ENCODE results near the gene SLC7A6.

SLC7A6 gene

DNA sequence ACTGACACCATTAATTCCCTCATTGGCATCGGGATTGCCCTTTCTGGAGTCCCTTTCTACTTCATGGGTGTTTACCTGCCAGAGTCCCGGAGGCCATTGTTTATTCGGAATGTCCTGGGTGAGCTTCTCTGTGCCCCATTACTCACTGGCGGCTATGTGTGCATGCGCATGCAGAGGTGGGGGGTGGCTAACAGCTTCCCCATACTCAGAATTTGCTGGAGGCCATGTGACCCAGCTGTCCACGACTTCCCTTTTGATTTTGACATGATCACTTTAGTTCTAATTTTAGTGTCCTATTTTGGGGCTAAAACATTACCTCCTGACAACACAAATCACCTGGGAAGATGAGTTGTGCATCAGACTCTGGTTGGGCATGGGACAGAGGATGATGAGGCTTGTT lies 32.4 kb downstream of the SLC7A6 start:
- no peak overlapping the region for H3K4me3 ChIP-seq (ENCODE audit: low read depth in 1 of 5, low read length in 5 of 5)
- peaks cover 30 to 97% (median 85%) of the 10 kb centered on the region in 5 donors for H3K36me3 ChIP-seq (ENCODE audit: control insufficient read depth in 5 of 5, insufficient read depth in 5 of 5, low read length in 5 of 5)
- H3K9me3 ChIP-seq (ENCODE audit: control insufficient read depth in 5 of 5, low read length in 5 of 5): no peaks in the 10 kb centered on the region
- H3K27me3 ChIP-seq (ENCODE audit: control insufficient read depth in 5 of 5, insufficient read depth in 4 of 5, low read length in 5 of 5): no peaks in the 10 kb centered on the region
- H3K4me1 ChIP-seq (ENCODE audit: control insufficient read depth in 5 of 5, insufficient read depth in 5 of 5, low read length in 5 of 5): peaks cover 2 to 52% (median 43%) of the 10 kb centered on the region in 5 donors
- peak overlapping the region; percentile 94 for H3K27ac ChIP-seq (ENCODE audit: low read depth, low read length)
- no peak overlapping the region for H3K9ac ChIP-seq (ENCODE audit: low read length in 5 of 5)

DNA sequence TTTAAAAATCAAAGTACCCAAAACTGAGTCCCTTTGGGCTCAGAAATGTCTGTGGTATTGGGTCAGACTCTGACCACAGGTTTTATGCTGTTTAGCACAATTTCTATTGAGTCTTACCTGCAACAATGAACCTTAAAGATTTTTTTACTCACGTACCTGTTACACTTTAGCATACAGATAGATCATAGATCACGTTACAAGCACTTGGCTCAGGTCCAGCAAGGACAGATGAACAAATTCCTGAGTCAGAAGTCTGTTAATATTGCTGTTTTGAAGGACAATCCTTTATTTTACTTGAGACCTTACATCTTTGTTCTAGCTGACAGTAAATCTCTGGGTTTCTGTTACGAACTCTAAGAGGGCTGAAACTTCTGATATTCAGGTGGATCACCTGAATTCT lies 33.6 kb downstream of the SLC7A6 start:
- H3K4me3 ChIP-seq (ENCODE audit: low read depth in 1 of 5, low read length in 5 of 5): no peak overlapping the region
- H3K9ac ChIP-seq (ENCODE audit: low read length in 5 of 5): peak overlapping the region in 3 of 5 donors; percentile 4 to 66 (median 32)
- peaks cover 0 to 44% (median 42%) of the 10 kb centered on the region in 5 donors for H3K4me1 ChIP-seq (ENCODE audit: control insufficient read depth in 5 of 5, insufficient read depth in 5 of 5, low read length in 5 of 5)
- no peaks in the 10 kb centered on the region for H3K9me3 ChIP-seq (ENCODE audit: control insufficient read depth in 5 of 5, low read length in 5 of 5)
- H3K27ac ChIP-seq (ENCODE audit: low read depth, low read length): peak overlapping the region; percentile 94
- H3K27me3 ChIP-seq (ENCODE audit: control insufficient read depth in 5 of 5, insufficient read depth in 4 of 5, low read length in 5 of 5): no peaks in the 10 kb centered on the region
- H3K36me3 ChIP-seq (ENCODE audit: control insufficient read depth in 5 of 5, insufficient read depth in 5 of 5, low read length in 5 of 5): peaks cover 32 to 98% (median 87%) of the 10 kb centered on the region in 5 donors

DNA sequence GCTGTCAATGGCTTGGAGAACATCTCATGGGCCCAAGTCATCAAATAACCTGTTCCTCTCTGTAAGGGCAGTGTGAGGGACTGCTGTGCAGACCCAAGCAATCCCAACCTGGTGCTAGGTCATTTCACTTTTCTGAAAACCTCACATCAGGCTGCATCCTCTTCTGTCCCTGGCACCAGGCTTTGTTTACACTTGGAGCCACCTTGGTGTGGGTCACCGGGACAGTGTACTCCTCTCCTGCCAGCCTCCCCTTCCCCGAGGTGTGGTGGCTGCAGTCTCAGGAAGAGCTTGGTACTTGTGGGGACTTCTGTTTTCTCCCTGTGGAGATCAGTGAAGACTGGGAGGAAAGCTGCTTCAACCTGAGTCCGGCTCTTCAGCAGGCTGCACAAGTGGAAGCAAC lies 34.0 kb downstream of the SLC7A6 start:
- Histone ChIP-seq H3K9me3 (ENCODE audit: control insufficient read depth in 5 of 5, low read length in 5 of 5) (no peaks in the 10 kb centered on the region), H3K4me1 (ENCODE audit: control insufficient read depth in 5 of 5, insufficient read depth in 5 of 5, low read length in 5 of 5) (peaks cover 0 to 44% (median 42%) of the 10 kb centered on the region in 5 donors), H3K27ac (ENCODE audit: low read depth, low read length) (peak overlapping the region; percentile 94), H3K4me3 (ENCODE audit: low read depth in 1 of 5, low read length in 5 of 5) (no peak overlapping the region), H3K9ac (ENCODE audit: low read length in 5 of 5) (peak overlapping the region in 4 of 5 donors; percentile 4 to 66 (median 40)), H3K36me3 (ENCODE audit: control insufficient read depth in 5 of 5, insufficient read depth in 5 of 5, low read length in 5 of 5) (peaks cover 32 to 96% (median 84%) of the 10 kb centered on the region in 5 donors), H3K27me3 (ENCODE audit: control insufficient read depth in 5 of 5, insufficient read depth in 4 of 5, low read length in 5 of 5) (no peaks in the 10 kb centered on the region)

DNA sequence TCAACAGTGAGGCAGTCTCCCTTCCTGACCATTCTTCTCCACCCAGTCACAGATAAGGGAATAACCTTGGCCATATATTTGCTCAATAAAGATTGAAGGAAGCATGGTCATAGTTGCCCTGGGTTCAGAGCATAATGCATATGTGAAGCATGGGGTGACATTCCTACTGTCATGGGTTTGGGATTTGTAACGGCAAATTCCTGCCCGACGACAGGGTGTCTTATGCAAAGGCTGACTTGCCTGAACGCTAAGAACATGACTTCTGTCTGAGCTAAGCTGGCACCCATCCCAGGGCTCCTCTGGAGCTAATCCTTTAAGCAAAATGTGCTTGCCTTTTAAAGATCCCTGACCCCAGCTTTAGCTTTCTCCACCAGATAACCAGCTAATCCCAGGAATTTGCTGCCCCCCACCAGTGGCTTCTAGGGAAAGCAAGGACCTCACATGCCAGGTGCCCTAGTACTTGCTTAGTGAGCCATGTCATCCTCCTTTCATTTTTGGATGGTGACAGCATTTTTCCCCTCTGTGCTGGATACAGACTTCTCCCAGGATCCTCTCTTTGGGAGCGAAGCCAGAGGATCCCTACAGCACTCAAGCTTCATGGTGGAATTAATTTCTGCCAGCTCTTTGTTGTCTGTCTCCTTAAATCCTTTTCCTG lies 34.7 kb downstream of the SLC7A6 start:
- Histone ChIP-seq H3K9me3 (ENCODE audit: control insufficient read depth in 5 of 5, low read length in 5 of 5) (no peaks in the 10 kb centered on the region), H3K27me3 (ENCODE audit: control insufficient read depth in 5 of 5, insufficient read depth in 4 of 5, low read length in 5 of 5) (no peaks in the 10 kb centered on the region), H3K9ac (ENCODE audit: low read length in 5 of 5) (no peak overlapping the region), H3K4me1 (ENCODE audit: control insufficient read depth in 5 of 5, insufficient read depth in 5 of 5, low read length in 5 of 5) (peaks cover 0 to 44% (median 42%) of the 10 kb centered on the region in 5 donors), H3K27ac (ENCODE audit: low read depth, low read length) (peak overlapping the region; percentile 94), H3K4me3 (ENCODE audit: low read depth in 1 of 5, low read length in 5 of 5) (no peak overlapping the region), H3K36me3 (ENCODE audit: control insufficient read depth in 5 of 5, insufficient read depth in 5 of 5, low read length in 5 of 5) (peaks cover 35 to 96% (median 84%) of the 10 kb centered on the region in 5 donors)

DNA sequence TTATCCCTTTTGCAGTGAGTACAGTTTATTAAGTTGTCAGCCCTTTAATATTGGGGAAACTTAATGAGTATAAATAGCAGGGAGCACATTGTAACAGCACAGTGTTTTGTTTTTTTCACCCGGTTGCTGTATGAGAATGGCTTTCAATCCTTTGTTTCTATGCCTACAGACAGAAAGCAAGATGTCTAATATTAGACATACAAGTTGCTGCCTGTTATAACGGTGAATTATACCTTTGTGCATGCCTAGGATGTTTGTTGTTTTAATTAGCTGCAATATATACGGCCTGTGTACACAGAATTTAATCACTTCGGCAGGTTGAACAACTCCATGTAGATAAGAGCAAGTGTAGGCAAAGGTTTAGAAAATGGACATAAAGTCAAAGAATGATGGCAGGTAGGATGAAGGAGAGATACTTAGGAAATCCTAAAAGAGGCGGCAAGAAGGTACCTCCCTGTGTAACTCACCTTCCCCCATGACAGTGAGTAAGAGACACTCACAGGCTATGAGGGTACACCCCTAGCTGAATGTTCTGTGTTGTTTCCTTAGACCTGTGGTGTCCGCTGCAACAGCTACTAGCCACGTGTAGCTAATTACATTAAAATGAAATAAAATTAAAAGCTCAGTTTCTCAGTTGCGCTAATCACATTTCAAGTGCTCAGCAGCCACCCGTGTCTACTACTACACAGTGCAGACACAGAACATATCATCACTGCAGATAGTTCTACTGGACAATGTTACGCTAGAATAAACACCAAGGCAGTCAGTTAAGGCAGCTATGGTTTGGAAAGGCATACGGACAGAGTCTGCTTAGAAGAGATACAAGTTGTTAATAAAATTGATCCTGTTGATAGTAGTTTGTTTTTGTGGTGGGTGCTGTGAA lies 35.5 kb downstream of the SLC7A6 start:
- H3K27ac ChIP-seq (ENCODE audit: low read depth, low read length): peak overlapping the region; percentile 94
- peaks cover 33 to 96% (median 79%) of the 10 kb centered on the region in 5 donors for H3K36me3 ChIP-seq (ENCODE audit: control insufficient read depth in 5 of 5, insufficient read depth in 5 of 5, low read length in 5 of 5)
- H3K4me1 ChIP-seq (ENCODE audit: control insufficient read depth in 5 of 5, insufficient read depth in 5 of 5, low read length in 5 of 5): peaks cover 0 to 44% (median 42%) of the 10 kb centered on the region in 5 donors
- no peak overlapping the region for H3K9ac ChIP-seq (ENCODE audit: low read length in 5 of 5)
- no peaks in the 10 kb centered on the region for H3K27me3 ChIP-seq (ENCODE audit: control insufficient read depth in 5 of 5, insufficient read depth in 4 of 5, low read length in 5 of 5)
- no peak overlapping the region for H3K4me3 ChIP-seq (ENCODE audit: low read depth in 1 of 5, low read length in 5 of 5)
- H3K9me3 ChIP-seq (ENCODE audit: control insufficient read depth in 5 of 5, low read length in 5 of 5): no peaks in the 10 kb centered on the region

DNA sequence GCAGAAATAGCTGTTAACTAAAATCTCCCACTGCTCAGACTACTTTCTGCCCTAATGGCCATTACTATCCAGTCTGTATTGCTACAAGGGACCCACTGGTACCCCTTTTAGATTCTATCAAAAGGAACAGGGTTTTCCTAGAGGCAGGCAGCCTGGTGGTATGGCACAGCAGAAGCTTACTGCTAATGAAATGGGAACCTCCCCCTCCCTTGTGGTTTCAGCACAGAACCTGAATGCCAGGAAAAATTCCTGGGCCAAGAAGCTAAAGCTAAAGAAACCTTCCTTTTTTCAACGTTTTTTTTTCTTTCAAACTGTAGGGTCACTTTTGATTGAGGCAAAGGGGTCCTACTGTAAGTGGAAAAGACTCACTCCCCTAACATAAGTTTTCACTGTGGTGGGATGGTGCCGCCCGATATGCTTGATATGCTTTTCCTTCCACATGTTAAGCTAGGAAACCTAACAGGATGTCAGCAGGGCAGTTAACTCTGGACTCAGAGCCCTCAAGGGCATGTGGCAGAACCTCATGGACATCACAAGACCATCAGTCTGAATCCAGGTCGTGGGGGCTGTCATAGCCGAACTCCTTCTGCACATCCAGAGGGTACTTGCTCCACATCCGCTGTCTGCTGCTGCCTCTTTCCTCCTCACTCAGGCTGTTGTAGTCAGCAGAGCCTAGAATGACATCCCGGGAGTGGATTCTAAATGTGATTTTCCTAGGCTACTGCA lies 36.6 kb downstream of the SLC7A6 start:
- Histone ChIP-seq H3K36me3 (ENCODE audit: control insufficient read depth in 5 of 5, insufficient read depth in 5 of 5, low read length in 5 of 5) (peaks cover 29 to 98% (median 81%) of the 10 kb centered on the region in 5 donors), H3K9me3 (ENCODE audit: control insufficient read depth in 5 of 5, low read length in 5 of 5) (no peaks in the 10 kb centered on the region), H3K4me1 (ENCODE audit: control insufficient read depth in 5 of 5, insufficient read depth in 5 of 5, low read length in 5 of 5) (peaks cover 0 to 44% (median 42%) of the 10 kb centered on the region in 5 donors), H3K9ac (ENCODE audit: low read length in 5 of 5) (peak overlapping the region in 2 of 5 donors; percentile 2 to 45), H3K27ac (ENCODE audit: low read depth, low read length) (peak overlapping the region; percentile 94), H3K4me3 (ENCODE audit: low read depth in 1 of 5, low read length in 5 of 5) (no peak overlapping the region), H3K27me3 (ENCODE audit: control insufficient read depth in 5 of 5, insufficient read depth in 4 of 5, low read length in 5 of 5) (no peaks in the 10 kb centered on the region)

DNA sequence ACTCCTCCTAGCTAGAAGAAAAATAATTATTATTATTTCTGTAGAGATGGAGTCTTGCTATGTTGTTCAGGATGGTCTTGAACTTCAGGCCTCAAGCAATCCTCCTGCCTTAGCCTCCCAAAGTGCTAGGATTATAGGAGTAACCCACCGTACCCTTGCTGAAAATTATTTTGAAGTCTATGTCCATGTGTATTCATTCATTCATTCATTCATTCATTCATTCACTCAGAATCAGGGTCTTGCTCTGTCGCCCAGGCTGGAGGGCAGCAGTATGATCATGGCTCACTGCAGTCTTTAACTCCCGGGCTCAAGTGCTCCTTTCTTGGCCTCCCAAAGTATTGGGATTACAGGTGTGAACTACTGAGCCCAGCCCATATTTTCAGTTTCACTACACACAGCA lies 42.3 kb downstream of the SLC7A6 start:
- no peaks in the 10 kb centered on the region for H3K27me3 ChIP-seq (ENCODE audit: control insufficient read depth in 5 of 5, insufficient read depth in 4 of 5, low read length in 5 of 5)
- H3K27ac ChIP-seq (ENCODE audit: low read depth, low read length): no peak overlapping the region
- H3K9me3 ChIP-seq (ENCODE audit: control insufficient read depth in 5 of 5, low read length in 5 of 5): no peaks in the 10 kb centered on the region
- H3K4me3 ChIP-seq (ENCODE audit: low read depth in 1 of 5, low read length in 5 of 5): no peak overlapping the region
- H3K36me3 ChIP-seq (ENCODE audit: control insufficient read depth in 5 of 5, insufficient read depth in 5 of 5, low read length in 5 of 5): peaks cover 13 to 64% (median 40%) of the 10 kb centered on the region in 5 donors
- peaks cover 6 to 27% (median 23%) of the 10 kb centered on the region in 5 donors for H3K4me1 ChIP-seq (ENCODE audit: control insufficient read depth in 5 of 5, insufficient read depth in 5 of 5, low read length in 5 of 5)
- no peak overlapping the region for H3K9ac ChIP-seq (ENCODE audit: low read length in 5 of 5)

DNA sequence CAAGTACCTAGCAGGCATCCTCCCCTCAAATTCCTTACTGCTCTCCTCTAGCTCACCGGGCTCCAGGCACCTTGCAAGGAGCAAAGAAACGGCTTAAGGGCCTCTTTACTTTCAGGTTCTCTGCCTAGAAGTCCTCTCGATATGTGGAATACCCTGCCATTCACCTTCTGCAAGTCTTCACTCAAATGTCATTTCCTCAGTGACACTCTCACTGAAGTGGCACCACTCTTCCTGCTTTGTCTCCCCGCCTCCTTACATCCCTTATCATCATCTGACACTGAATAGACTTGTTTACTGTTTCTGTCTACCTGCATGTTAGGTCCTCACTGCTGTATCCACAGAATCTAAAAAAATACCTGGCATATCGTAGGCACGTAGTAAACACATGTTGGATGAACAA lies 45.5 kb downstream of the SLC7A6 start:
- peak overlapping the region; percentile 60 to 99 (median 95) for H3K9ac ChIP-seq (ENCODE audit: low read length in 5 of 5)
- no peaks in the 10 kb centered on the region for H3K27me3 ChIP-seq (ENCODE audit: control insufficient read depth in 5 of 5, insufficient read depth in 4 of 5, low read length in 5 of 5)
- H3K36me3 ChIP-seq (ENCODE audit: control insufficient read depth in 5 of 5, insufficient read depth in 5 of 5, low read length in 5 of 5): peaks cover 9 to 39% (median 20%) of the 10 kb centered on the region in 5 donors
- peaks cover 7 to 38% (median 34%) of the 10 kb centered on the region in 5 donors for H3K4me1 ChIP-seq (ENCODE audit: control insufficient read depth in 5 of 5, insufficient read depth in 5 of 5, low read length in 5 of 5)
- peak overlapping the region; percentile 81 for H3K27ac ChIP-seq (ENCODE audit: low read depth, low read length)
- peak overlapping the region; percentile 91 to 99 (median 97) for H3K4me3 ChIP-seq (ENCODE audit: low read depth in 1 of 5, low read length in 5 of 5)
- no peaks in the 10 kb centered on the region for H3K9me3 ChIP-seq (ENCODE audit: control insufficient read depth in 5 of 5, low read length in 5 of 5)

DNA sequence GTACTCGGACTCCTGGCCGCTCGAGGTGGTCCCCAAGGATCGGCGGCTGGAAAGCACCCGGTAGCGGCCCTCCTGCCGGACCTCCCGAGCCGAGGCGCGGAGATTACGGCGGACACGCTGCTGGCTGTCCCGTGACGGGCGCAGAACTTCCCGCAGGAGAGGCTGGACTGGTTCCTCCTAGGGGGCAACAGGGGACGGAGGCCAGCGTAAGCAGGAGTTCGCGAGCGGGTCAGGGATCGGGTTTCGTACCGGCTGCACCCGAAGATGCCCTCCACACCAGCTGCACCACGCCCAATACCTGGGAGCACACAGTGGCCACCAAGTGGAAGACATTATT lies 46.1 kb downstream of the SLC7A6 start:
- H3K9me3 ChIP-seq (ENCODE audit: control insufficient read depth in 5 of 5, low read length in 5 of 5): no peaks in the 10 kb centered on the region
- H3K9ac ChIP-seq (ENCODE audit: low read length in 5 of 5): peak overlapping the region; percentile 86 to 99 (median 95)
- no peaks in the 10 kb centered on the region for H3K27me3 ChIP-seq (ENCODE audit: control insufficient read depth in 5 of 5, insufficient read depth in 4 of 5, low read length in 5 of 5)
- peak overlapping the region; percentile 91 to 99 (median 97) for H3K4me3 ChIP-seq (ENCODE audit: low read depth in 1 of 5, low read length in 5 of 5)
- H3K27ac ChIP-seq (ENCODE audit: low read depth, low read length): peak overlapping the region; percentile 81
- peaks cover 9 to 37% (median 15%) of the 10 kb centered on the region in 5 donors for H3K36me3 ChIP-seq (ENCODE audit: control insufficient read depth in 5 of 5, insufficient read depth in 5 of 5, low read length in 5 of 5)
- peaks cover 7 to 38% (median 34%) of the 10 kb centered on the region in 5 donors for H3K4me1 ChIP-seq (ENCODE audit: control insufficient read depth in 5 of 5, insufficient read depth in 5 of 5, low read length in 5 of 5)
